A549 (cell line): Measurements from ENCODE around the gene FAM219B. TPM values are rescaled to one million over a fixed set of nuclear protein-coding genes. Genes with fewer than 3 reads are reported as not detected.

Experiments
- ATAC-seq, 2 experiments: fragments of 200-7000 bp in 1 of 2; fragments of >200 bp in 1 of 2; cut with Nextera tagmentation in 1 of 2; cut with Tn5 transposase in 1 of 2; 3 replicates each; pipeline versions ENCODE4 v1.8.0 to v1.9.1; 2018 to 2020; ENCODE audit warnings: mild to moderate bottlenecking in 1 of 2, moderate library complexity in 1 of 2
- CTCF ChIA-PET: fragments of 300-600 bp; sonication (Branson Sonifier 250); formaldehyde crosslinking; extraction: SDS; loops from one replicate; lab custom pipeline; 2021; ENCODE audit warnings: antibody characterized with exemption, inconsistent platforms; lab: Yijun Ruan, JAX
- POLR2A ChIA-PET: fragments of 350-600 bp; formaldehyde crosslinking; extraction: SDS; loops from one replicate; lab custom pipeline; 2021; ENCODE audit warnings: antibody characterized with exemption, inconsistent platforms; lab: Yijun Ruan, JAX
- DNase-seq, 2 experiments: peaks; one replicate each; pipeline versions ENCODE4 v3.0.0 to v3.0.0-alpha.2; 2011 to 2016; ENCODE audit warnings: low read depth in 1 of 2, low spot score in 1 of 2
- FAIRE-seq: peaks from 2 replicates; lab custom pipeline; 2011; peaks lifted over from hg19 to GRCh38; lab: Jason Lieb, UNC
- H3K27ac ChIP-seq, 2 experiments: fragments of >200 bp; sonication (Bioruptor Twin); formaldehyde crosslinking; 3 replicates each; pipeline ENCODE4 v1.5.1; 2016 to 2017
- H3K4me1 ChIP-seq: fragments of >200 bp; sonication (Bioruptor Twin); formaldehyde crosslinking; 3 replicates; pipeline ENCODE4 v1.6.1; 2016
- H3K4me2 ChIP-seq: fragments of >200 bp; sonication (Bioruptor Twin); formaldehyde crosslinking; 3 replicates; pipeline ENCODE4 v1.6.1; 2016
- H3K4me3 ChIP-seq: fragments of >200 bp; sonication (Bioruptor Twin); formaldehyde crosslinking; 3 replicates; pipeline ENCODE4 v1.5.1; 2016
- H3K9me3 ChIP-seq: fragments of >200 bp; sonication (Bioruptor Twin); formaldehyde crosslinking; 3 replicates; pipeline ENCODE4 v1.6.1; 2016
- ATOH8 ChIP-seq: fragments of 250-450 bp; sonication (Bioruptor Pico); IDR thresholded peaks from 2 replicates; pipeline ENCODE4 v1.5.0; 2020; ENCODE audit warnings: low read depth, mild to moderate bottlenecking, moderate library complexity
- BCL3 ChIP-seq: fragments of >200 bp; sonication (Bioruptor Twin); formaldehyde crosslinking; IDR thresholded peaks from 3 replicates; pipeline ENCODE4 v1.6.1; 2016
- CBX8 ChIP-seq: fragments of 200-600 bp; sonication (generic); IDR thresholded peaks from 2 replicates; pipeline ENCODE4 v1.6.1; 2016
- CHD2 ChIP-seq: fragments of 150-350 bp; IDR thresholded peaks from 2 replicates; pipeline ENCODE4 v1.6.1; 2014; ENCODE audit warnings: low read length; ENCODE audit not compliant: partially characterized antibody
- CHD4 ChIP-seq: fragments of 200-600 bp; sonication (generic); IDR thresholded peaks from 2 replicates; pipeline ENCODE4 v1.6.1; 2016; ENCODE audit warnings: antibody characterized with exemption, mild to moderate bottlenecking, borderline replicate concordance
- E2F6 ChIP-seq: IDR thresholded peaks from 2 replicates; pipeline ENCODE4 v1.6.1; 2012; ENCODE audit warnings: low read depth, borderline replicate concordance
- ELK1 ChIP-seq: fragments of 150-350 bp; IDR thresholded peaks from 2 replicates; pipeline ENCODE4 v1.6.1; 2014; ENCODE audit warnings: low read depth, mild to moderate bottlenecking, low read length
- HDAC2 ChIP-seq: fragments of 200-600 bp; sonication (generic); IDR thresholded peaks from 2 replicates; pipeline ENCODE4 v1.6.1; 2016
- HEYL ChIP-seq: fragments of 250-450 bp; sonication (Bioruptor Pico); IDR thresholded peaks from 2 replicates; pipeline ENCODE4 v1.8.0; 2021; ENCODE audit warnings: mild to moderate bottlenecking, moderate library complexity
- HMGXB4 ChIP-seq: fragments of 250-450 bp; sonication (Bioruptor Pico); IDR thresholded peaks from 2 replicates; pipeline ENCODE4 v1.5.0; 2021; ENCODE audit warnings: mild to moderate bottlenecking, moderate library complexity, borderline replicate concordance
- HOXB13 ChIP-seq: fragments of 250-450 bp; sonication (Bioruptor Pico); IDR thresholded peaks from 2 replicates; pipeline ENCODE4 v1.5.0; 2020; ENCODE audit warnings: low read depth, mild to moderate bottlenecking, moderate library complexity
- HOXB5 ChIP-seq: fragments of 250-450 bp; sonication (Bioruptor Pico); IDR thresholded peaks from 2 replicates; pipeline ENCODE4 v1.5.0; 2020; ENCODE audit warnings: mild to moderate bottlenecking, moderate library complexity
- MAFK ChIP-seq: fragments of 450-650 bp; IDR thresholded peaks from 2 replicates; pipeline ENCODE4 v1.6.1; 2014; ENCODE audit not compliant: partially characterized antibody
- MAX ChIP-seq: IDR thresholded peaks from 2 replicates; pipeline ENCODE4 v1.6.1; 2012
- MAZ ChIP-seq: fragments of 150-350 bp; IDR thresholded peaks from 2 replicates; pipeline ENCODE4 v1.6.1; 2014; ENCODE audit warnings: antibody characterized with exemption, low read depth, low read length, borderline replicate concordance
- MYC ChIP-seq: IDR thresholded peaks from 2 replicates; pipeline ENCODE4 v1.6.1; 2012; ENCODE audit warnings: mild to moderate bottlenecking, inconsistent platforms, low read length, improper control_type of control experiment, borderline replicate concordance
- NPAS2 ChIP-seq: fragments of 250-450 bp; sonication (Bioruptor Pico); IDR thresholded peaks from 2 replicates; pipeline ENCODE4 v1.8.0; 2022; ENCODE audit warnings: mild to moderate bottlenecking, moderate library complexity, borderline replicate concordance
- NR3C1 ChIP-seq: fragments of >200 bp; sonication (Bioruptor Twin); formaldehyde crosslinking; IDR thresholded peaks from 3 replicates; pipeline ENCODE4 v1.6.1; 2017
- PBX3 ChIP-seq: IDR thresholded peaks from 2 replicates; pipeline ENCODE4 v1.6.1; 2012
- POLR2A ChIP-seq: IDR thresholded peaks from 2 replicates; pipeline ENCODE4 v1.6.1; 2012; ENCODE audit warnings: mild to moderate bottlenecking, low read length
- POLR2AphosphoS2 ChIP-seq: conservative IDR thresholded peaks from 2 replicates; pipeline ENCODE4 v1.6.1; 2012; ENCODE audit warnings: low read length, improper control_type of control experiment, inconsistent platforms
- RARB ChIP-seq: fragments of 250-450 bp; sonication (Bioruptor Pico); IDR thresholded peaks from 2 replicates; pipeline ENCODE4 v1.8.0; 2021; ENCODE audit warnings: mild to moderate bottlenecking, moderate library complexity
- RCOR1 ChIP-seq: fragments of 150-350 bp; IDR thresholded peaks from 2 replicates; pipeline ENCODE4 v1.6.1; 2014; ENCODE audit warnings: antibody characterized with exemption, low read length, low read depth
- RFX5 ChIP-seq: fragments of 450-650 bp; IDR thresholded peaks from 2 replicates; pipeline ENCODE4 v1.7.1; 2014; ENCODE audit warnings: antibody characterized with exemption, mild to moderate bottlenecking, moderate library complexity
- SMC3 ChIP-seq: fragments of >200 bp; sonication (Bioruptor Twin); formaldehyde crosslinking; IDR thresholded peaks from 3 replicates; pipeline ENCODE4 v1.6.1; 2018; ENCODE audit warnings: inconsistent platforms
- ZC3H11A ChIP-seq: fragments of 450-650 bp; IDR thresholded peaks from 2 replicates; pipeline ENCODE4 v1.6.1; 2014; ENCODE audit warnings: antibody characterized with exemption, mild to moderate bottlenecking
- ZNF302 ChIP-seq: fragments of 250-450 bp; sonication (Bioruptor Pico); IDR thresholded peaks from 2 replicates; pipeline ENCODE4 v1.9.0; 2021; ENCODE audit warnings: inconsistent platforms, mild to moderate bottlenecking, moderate library complexity
- WGBS: methylation state at CpG from one replicate; pipeline ENCODE4 v1.1.6; 2017; ENCODE audit errors: missing lambda C conversion rate; 5-methylcytosine and 5-hydroxymethylcytosine counted together
- polyA plus RNA-seq, 4 experiments: library from polyadenylated mRNA; depleted of rRNA in 3 of 4; stranded (reverse); fragments of >200 nt; fragmentation: RNase III in 1 of 4; extraction: RNeasy Plus Mini Kit Qiagen cat#74134 plus additional on column Dnase treatment in 1 of 4; gene quantifications; 2 replicates in 3 of 4; 3 replicates in 1 of 4; pipeline ENCODE4 v1.2.3, GENCODE V29; 2011 to 2017

The FAM219B gene
- polyA plus RNA-seq, 2 of the 4 experiments (the other 2 are of a cell fraction), result 36.9 to 46.2 TPM

GRCh38 chr15:74858369-74858740 lies 48.3 kb downstream of the FAM219B start:
- no peak overlapping the region for H3K27ac ChIP-seq
- H3K9me3 ChIP-seq, result no peaks in the 10 kb centered on the region
- H3K4me2 ChIP-seq, result no peak overlapping the region
- FAIRE-seq (no peak), ATAC-seq (no peak), DNase-seq (no peak)
- peaks cover 10% of the 10 kb centered on the region; the same call in 2 of the 3 replicates for H3K4me1 ChIP-seq
- TF ChIP-seq SMC3 (no peak), NR3C1 (no peak), HOXB5 (CRISPR knock-in tag) (no peak), ATOH8 (CRISPR knock-in tag) (no peak), ZNF302 (CRISPR knock-in tag) (no peak), MYC (no peak), HDAC2 (no peak), RCOR1 (no peak), RFX5 (no peak), CHD2 (no peak), HMGXB4 (CRISPR knock-in tag) (no peak), MAZ (no peak), MAX (no peak), ELK1 (no peak), POLR2A (no peak), ZC3H11A (no peak), HEYL (CRISPR knock-in tag) (no peak), HOXB13 (CRISPR knock-in tag) (no peak)
- WGBS, result 93% methylated on average over 4 of the region's 4 CpGs
- ChIA-PET CTCF (interaction anchor here (0.5 to 2.2 kb wide), 4 partner anchors 10 to 89 kb away, joined by 3 to 9 read pairs (median 4); no protein-coding TSS in a partner anchor), POLR2A (no interaction called here)
- H3K4me3 ChIP-seq, result no peak overlapping the region

- no peak overlapping the region for H3K4me3 ChIP-seq
- CTCF ChIA-PET, result interaction anchor here (0.5 to 2.2 kb wide), 2 partner anchors 36 to 44 kb away, joined by 3 to 9 read pairs; no protein-coding TSS in a partner anchor
- POLR2A ChIA-PET, result no interaction called here
- ATAC-seq (no peak), DNase-seq (no peak)
- TF ChIP-seq BCL3 (no peak), NR3C1 (no peak), E2F6 (no peak), CBX8 (no peak), PBX3 (no peak), ZC3H11A (no peak), HOXB13 (CRISPR knock-in tag) (no peak), ELK1 (no peak), NPAS2 (no peak), POLR2AphosphoS2 (no peak), MAFK (no peak), CHD4 (no peak), SMC3 (no peak), MAX (no peak), RARB (no peak)
- TF ChIP-seq, all 56 proteins: peak for 0
- 85% methylated on average over 9 of the region's 9 CpGs for WGBS
- Histone ChIP-seq H3K9me3 (no peaks in the 10 kb centered on the region), H3K4me2 (no peak overlapping the region), H3K4me1 (peaks cover 5% of the 10 kb centered on the region; the same call in 2 of the 3 replicates), H3K27ac (no peak overlapping the region)
- FAIRE-seq, result no peak
Observed at GRCh38 chr15:74857671-74858368, 48.8 kb downstream of the FAM219B start.
